GM18867 (cell line): Measurements from ENCODE around the gene RBM17.
A peak's percentile ranks its signal among the peaks of the same experiment; 100 is the strongest.
"Not testable (repeated sequence)": the region's sequence is repeated elsewhere in the genome, so short reads cannot be mapped to it uniquely, and the experiment has no call there.

Experiments
- ATAC-seq: cut with Tn5 transposase; IDR thresholded peaks from one replicate; pipeline ENCODE4 v1.9.1; 2021; ENCODE audit warnings: mild to moderate bottlenecking, moderate library complexity; ENCODE audit not compliant: unreplicated experiment

The RBM17 gene

GRCh38 chr10:6088721-6089333 is at the start of gene RBM17:
Gene RBM17 (plus strand): TSS chr10:6089034. CDS start chr10:6097066, 8,032 bp downstream.
- ATAC-seq = peak; percentile 88

- ATAC-seq = no peak
Observed at GRCh38 chr10:6039711-6040110, 49.1 kb upstream of the RBM17 start.

GRCh38 chr10:6040205-6040604 is 48.6 kb upstream of the RBM17 start:
- ATAC-seq = no peak

GRCh38 chr10:6043377-6043776 is 45.5 kb upstream of the RBM17 start:
- ATAC-seq = not testable (repeated sequence)

GRCh38 chr10:6044060-6044459 is 44.8 kb upstream of the RBM17 start:
- no peak for ATAC-seq

GRCh38 chr10:6044751-6045313 is 44.0 kb upstream of the RBM17 start:
- ATAC-seq = peak; percentile 41

GRCh38 chr10:6045314-6045848 is 43.5 kb upstream of the RBM17 start:
- peak; percentile 30 for ATAC-seq

GRCh38 chr10:6045878-6046772 is 42.7 kb upstream of the RBM17 start:
- ATAC-seq = no peak

GRCh38 chr10:6046773-6047611 is 41.8 kb upstream of the RBM17 start:
- no peak for ATAC-seq

GRCh38 chr10:6047847-6048246 is 41.0 kb upstream of the RBM17 start:
- no peak for ATAC-seq

- no peak for ATAC-seq
Observed at GRCh38 chr10:6048281-6049030, 40.4 kb upstream of the RBM17 start.

- no peak for ATAC-seq
Observed at GRCh38 chr10:6049031-6049400, 39.8 kb upstream of the RBM17 start.

- peak; percentile 68 for ATAC-seq
Observed at GRCh38 chr10:6050801-6051445, 37.9 kb upstream of the RBM17 start.

- ATAC-seq = peak; percentile 45
Observed at GRCh38 chr10:6052247-6053221, 36.3 kb upstream of the RBM17 start.

GRCh38 chr10:6053303-6053702 is 35.5 kb upstream of the RBM17 start:
- no peak for ATAC-seq

- no peak for ATAC-seq
Observed at GRCh38 chr10:6053816-6054631, 34.8 kb upstream of the RBM17 start.

- no peak for ATAC-seq
Observed at GRCh38 chr10:6054884-6055283, 34.0 kb upstream of the RBM17 start.

GRCh38 chr10:6055929-6056328 is 32.9 kb upstream of the RBM17 start:
- no peak for ATAC-seq
